Measurements from ENCODE around the gene CYB5D1.

CYB5D1 gene

DNA sequence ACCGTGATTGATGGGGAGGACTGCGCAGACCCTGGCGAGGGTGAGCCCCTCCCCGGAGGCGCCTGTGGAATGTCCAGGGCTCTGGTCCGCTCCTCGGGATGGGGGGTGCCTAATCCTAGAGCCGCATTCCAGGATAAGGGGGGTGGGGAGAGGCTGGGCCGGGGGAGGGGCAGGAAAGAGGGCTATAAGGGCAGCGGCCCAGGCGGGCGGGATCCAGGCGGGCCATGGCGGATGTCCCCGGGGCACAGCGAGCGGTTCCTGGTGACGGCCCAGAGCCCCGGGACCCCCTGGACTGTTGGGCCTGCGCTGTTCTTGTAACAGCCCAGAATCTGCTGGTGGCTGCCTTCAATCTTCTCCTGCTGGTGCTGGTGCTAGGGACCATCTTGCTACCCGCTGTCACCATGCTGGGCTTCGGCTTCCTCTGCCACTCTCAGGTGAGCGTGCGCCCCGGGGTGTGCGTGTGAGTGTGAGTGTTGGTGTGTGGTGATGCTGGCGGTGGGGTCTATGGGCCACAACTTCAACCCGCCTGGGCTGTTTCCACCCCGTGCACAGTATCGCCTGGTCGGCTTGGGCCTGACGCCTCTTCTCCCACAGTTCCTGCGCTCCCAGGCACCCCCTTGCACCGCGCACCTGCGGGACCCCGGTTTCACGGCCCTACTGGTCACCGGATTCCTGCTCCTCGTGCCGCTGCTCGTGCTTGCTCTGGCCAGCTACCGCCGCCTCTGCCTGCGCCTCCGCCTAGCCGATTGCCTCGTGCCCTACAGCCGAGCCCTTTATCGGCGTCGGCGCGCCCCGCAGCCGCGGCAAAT, 2.7 kb upstream of the CYB5D1 start, which contains the start of gene TMEM88:
TSS of gene TMEM88 (plus strand) at position 216 of the 809 bp plus-strand sequence. CDS start at position 225, 9 bp downstream.
- Histone ChIP-seq H3K27ac (peak within 1 kb of the TSS; percentile 81 to 94), H3K4me3 (peak within 1 kb of the TSS; percentile 80)
- TF ChIP-seq CTCF (IDR thresholded peaks at IDR 0.05): no peak
- peak; percentile 76 for DNase-seq (ENCODE audit: low spot score)

DNA sequence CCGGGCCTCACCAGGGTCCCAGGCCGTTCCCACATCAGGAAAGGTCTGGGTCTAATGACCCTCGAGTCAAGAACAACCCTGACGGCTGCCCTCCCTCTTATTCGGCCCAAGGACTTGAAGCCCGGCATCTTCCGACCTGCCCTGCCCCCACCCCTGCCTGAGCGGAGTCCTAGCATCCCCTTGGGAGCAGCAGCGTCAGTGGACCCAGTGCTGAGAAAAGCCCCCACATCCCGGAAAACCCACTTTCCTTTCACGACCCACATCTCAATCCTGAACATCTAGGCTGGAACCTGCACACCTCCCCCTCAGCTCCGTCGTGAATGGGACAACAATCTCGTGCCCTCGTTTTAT, 2.2 kb upstream of the CYB5D1 start:
- Histone ChIP-seq H3K4me3 (peak overlapping the region; percentile 80), H3K27ac (peak overlapping the region; percentile 81 to 94)
- TF ChIP-seq CTCF (IDR thresholded peaks at IDR 0.05): no peak
- DNase-seq (ENCODE audit: low spot score): peak; percentile 80

DNA sequence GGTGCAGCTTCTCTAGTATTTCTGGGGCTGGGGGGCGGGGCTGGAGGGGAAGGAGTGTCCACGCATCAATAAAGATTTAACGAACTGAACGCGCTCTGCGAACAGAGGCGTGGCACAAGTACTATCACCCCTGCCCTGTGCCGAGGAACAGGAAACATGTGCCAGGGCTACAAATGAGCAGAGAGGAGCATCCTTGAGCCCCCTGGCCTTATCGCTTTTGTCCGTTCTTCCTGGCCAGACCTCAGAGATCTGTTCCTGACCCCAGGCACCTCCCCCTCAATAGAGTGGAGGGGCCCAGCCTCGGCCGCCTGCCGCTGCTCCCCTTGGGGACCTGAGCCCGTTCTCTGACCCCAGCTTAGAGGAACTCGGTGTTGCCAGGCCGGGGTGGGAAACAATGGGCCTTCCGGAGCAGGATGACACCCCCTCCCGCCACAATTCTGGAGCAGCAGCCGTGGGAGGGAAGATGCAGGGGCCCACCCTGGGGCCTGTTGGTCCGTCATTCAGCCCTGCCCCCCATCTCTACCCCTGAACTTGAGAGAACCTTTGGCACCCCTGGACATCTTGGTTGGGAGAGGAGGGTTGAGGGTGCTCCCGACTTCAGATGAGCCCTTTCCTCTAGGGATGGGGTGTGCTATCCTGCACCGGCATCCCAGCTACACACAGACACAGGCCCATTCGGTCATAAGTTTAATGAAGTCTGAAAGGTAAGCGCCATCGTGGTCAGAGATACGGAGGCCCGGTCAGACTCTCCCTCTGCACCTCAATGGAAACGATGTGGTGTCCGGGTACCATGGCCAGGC, 1.6 kb upstream of the CYB5D1 start:
- no peak for TF ChIP-seq CTCF (IDR thresholded peaks at IDR 0.05)
- Histone ChIP-seq H3K4me3 (peak overlapping the region; percentile 80), H3K27ac (peak overlapping the region; percentile 81 to 94)
- DNase-seq (ENCODE audit: low spot score): peak; percentile 77

GRCh38 chr17:7856811-7857712, 741 bp upstream of the CYB5D1 start, which contains the start of gene NAA38:
NAA38 (minus strand) TSS chr17:7857559; CDS start chr17:7857463, 96 bp downstream.
- Histone ChIP-seq H3K4me3 (peak within 1 kb of the TSS; percentile 80), H3K27ac (peak within 1 kb of the TSS; percentile 81 to 94)
- peak; percentile 99 for DNase-seq (ENCODE audit: low spot score)
- TF ChIP-seq CTCF (IDR thresholded peaks at IDR 0.05): no peak

- TF ChIP-seq CTCF (IDR thresholded peaks at IDR 0.05): no peak
- peak; percentile 74 for DNase-seq (ENCODE audit: low spot score)
- peak overlapping the region; percentile 81 to 94 for H3K27ac ChIP-seq
- H3K4me3 ChIP-seq: peak overlapping the region; percentile 80
Measured at GRCh38 chr17:7858522-7858810, 663 bp downstream of the CYB5D1 start.

DNA sequence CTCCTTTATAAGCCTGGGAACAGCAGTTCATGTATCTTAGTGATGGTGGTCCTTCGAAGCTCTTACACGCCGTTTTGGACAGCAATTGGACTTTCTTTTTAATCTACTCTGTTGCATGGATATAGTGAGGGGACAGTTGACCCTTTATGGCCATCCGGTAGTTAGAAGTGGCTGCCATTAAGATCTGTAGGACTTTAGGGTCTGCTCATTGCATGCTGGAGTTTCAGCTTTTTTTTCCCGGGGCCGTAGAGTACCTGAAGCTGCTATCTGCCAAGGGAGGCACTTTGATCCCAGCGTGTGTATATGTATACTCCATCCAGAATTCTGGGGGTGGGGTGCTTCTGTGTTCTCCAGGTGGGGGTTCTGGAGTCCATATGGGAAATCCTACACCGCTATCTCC, 1.2 kb downstream of the CYB5D1 start:
- DNase-seq (ENCODE audit: low spot score): peak; percentile 41
- peak overlapping the region; percentile 80 for H3K4me3 ChIP-seq
- no peak overlapping the region for H3K27ac ChIP-seq
- no peak for TF ChIP-seq CTCF (IDR thresholded peaks at IDR 0.05)
